GM18508 (cell line): ENCODE measurements around the gene NEK6.

Source experiments
- ATAC-seq: cut with Tn5 transposase; IDR thresholded peaks from one replicate; pipeline ENCODE4 v1.9.1; 2021; ENCODE audit warnings: moderate number of reproducible peaks; ENCODE audit not compliant: insufficient read depth, unreplicated experiment

The NEK6 gene

GRCh38 chr9:124257844-124258606 lies at the start of gene NEK6:
TSS of gene NEK6 (plus strand) at chr9:124257949. CDS start at chr9:124301965, 44,016 bp downstream.
- ATAC-seq: no peak

DNA sequence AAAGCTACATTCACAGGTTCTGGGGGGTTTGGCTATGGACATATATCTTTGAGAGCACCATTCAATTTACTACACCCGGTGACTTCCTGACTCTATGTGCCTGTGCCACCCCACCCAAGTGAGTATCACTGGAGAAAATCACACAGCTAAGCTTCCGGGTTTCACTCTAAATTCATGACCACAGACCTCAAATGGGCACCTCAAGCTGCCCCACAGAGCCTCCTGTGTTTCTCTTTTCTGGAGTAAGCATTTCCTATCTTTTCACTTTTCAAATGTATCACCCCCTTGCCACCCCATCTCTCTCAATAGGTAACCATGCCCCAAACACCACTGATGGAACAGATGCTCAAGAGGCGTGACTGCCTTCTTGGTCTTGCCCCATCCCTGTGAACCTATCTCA lies 49.2 kb upstream of the NEK6 start:
- no peak for ATAC-seq

- no peak for ATAC-seq
These were observed 48.5 kb upstream of the NEK6 start for GRCh38 chr9:124209279-124209678.

GRCh38 chr9:124209774-124210173 lies 48.0 kb upstream of the NEK6 start:
- no peak for ATAC-seq

DNA sequence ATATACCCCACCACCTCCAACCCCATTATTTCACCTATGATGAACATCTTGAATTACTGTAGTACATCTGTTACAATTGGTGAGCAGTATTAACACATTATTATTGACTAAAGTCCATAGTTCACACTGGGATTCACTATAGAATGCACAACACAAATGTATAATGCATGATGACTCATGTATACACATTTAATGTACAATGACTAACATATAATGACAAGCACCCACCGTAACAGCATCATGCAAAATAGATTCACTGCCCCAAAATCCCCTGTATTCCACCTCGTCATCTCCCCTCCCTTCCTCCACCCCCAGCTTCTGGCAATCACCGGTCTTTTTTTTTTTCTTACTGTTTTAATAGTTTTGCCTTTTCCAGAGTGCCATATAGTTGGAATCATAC lies 47.1 kb upstream of the NEK6 start:
- ATAC-seq: peak; percentile 39

DNA sequence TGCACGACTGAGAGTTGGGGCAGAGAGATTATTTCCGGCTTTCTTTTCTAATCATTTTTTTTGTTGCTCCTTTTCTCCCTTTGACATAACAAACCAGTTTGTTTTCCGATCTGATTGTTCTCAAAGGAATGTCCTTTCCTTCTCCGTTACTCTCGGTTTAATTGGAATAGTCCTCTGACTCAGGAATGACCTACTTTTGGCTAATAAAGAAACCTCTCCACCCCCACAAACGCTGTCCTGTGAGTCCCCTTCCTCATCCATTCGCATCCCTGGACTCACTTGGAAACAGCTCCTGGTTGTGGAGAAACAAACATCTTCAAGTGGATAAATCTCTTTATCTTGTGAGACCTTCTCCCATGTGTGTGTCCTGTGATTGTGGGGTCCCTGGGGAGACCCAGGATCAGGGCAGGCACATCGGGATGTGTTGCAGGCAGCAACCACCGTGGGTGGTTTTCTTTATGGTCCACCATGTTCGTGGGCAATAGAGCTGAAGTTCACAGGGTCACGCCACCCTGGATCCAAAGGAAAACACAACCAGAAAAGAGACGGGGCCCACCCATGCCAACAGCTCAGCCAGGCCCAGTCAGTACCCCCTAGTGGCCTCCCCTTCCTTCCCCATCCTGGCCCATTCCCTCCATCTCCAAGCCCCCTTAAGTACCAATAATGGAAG lies 45.2 kb upstream of the NEK6 start:
- ATAC-seq: no peak

- no peak for ATAC-seq
These were observed 44.4 kb upstream of the NEK6 start for GRCh38 chr9:124213396-124213795.

DNA sequence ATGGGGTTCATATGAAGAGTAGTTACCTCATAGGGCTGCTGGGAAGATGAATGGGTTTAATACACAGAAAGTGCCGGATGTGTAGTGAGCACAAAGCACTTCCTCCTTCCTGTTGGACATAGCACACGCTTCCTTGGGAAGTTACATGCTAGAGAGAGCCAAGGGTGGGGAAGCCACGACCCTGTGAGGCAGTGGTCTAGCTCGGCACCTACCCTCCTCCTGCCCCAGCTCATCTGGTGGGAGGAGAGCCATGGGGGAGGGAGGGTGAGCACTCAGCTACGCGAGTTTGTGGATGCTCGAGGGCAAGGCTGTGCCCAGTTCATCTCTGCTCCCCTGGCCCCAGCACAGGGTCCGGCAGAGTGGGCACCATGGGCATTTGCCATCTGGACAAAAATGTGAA lies 43.6 kb upstream of the NEK6 start:
- ATAC-seq: no peak

DNA sequence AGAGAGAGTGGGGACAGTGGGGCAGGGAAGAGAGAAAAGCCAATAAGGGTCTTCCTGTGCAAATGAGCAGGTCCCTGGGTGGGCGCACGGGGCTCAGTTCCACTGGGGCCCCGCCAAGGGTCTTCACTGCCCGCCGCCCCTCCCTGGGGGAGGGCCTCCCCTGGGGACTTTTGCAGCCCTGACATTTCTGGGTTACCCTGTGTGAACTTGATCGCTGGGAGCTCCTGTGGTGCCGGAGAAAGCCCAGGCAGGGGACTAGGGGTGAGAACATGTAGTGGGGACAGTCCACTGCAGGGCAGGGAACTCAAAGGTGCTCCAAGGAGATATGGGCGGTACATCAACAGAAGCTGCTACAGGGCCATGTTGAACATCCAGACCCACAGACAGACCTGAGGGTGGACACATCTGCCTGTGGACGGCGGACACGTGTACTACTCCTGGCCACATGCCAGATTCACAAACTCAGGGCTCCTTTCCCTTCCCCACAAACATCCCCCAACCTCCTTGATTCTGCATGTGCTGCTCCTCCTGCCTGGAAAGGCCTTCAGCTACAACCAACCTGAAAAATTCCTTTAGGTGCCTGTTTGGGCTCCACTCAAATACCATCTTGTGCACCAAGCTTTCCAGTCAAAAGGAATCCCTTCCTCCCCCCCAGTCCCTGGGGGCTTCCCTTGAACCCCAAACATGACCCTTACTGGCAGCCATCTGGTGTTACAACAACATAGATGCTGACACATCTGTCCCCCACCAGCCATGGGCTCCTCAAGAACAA lies 43.0 kb upstream of the NEK6 start:
- no peak for ATAC-seq

DNA sequence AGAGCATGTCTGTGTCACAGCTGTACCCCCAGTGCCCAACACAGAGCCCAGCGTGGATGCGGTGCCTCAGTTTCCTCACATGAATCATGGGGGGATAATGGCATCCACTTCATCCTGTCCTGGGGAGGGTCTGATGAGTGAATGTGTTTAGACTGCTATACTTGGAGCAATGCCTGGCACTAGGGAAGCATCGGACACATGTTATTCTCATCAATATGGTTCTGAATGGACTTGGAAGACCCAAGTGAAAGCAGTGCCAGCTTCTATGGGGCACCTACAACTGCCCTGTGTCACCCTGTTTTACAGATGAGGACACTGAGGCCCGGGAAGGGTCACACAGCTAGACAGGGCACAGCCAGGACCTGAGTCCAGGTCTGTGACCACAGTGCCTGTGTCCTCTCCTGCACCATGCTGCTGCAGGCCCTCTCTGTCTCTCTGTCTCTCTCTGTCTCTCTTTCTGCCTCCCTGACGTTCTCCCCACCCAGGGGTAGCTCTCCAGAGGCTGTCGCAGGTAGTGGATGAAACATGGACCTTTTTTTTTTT lies 42.3 kb upstream of the NEK6 start:
- no peak for ATAC-seq

DNA sequence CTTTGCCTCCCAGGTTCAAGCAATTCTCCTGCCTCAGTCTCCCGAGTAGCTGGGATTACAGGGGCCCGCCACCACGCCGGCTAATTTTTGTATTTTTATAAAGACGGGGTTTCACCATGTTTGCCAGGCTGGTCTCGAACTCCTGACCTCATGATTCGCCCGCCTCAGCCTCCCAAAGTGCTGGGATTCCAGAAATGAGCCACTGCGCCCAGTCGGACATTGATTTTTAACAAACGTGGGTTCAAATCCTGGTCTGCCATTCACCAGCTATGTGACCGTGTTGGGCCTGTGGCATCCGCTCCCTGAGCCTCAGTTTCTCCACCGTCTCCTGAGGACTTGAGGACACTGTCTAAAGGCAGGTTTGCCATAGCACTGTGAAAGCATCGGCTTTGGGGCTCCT lies 41.8 kb upstream of the NEK6 start:
- no peak for ATAC-seq

DNA sequence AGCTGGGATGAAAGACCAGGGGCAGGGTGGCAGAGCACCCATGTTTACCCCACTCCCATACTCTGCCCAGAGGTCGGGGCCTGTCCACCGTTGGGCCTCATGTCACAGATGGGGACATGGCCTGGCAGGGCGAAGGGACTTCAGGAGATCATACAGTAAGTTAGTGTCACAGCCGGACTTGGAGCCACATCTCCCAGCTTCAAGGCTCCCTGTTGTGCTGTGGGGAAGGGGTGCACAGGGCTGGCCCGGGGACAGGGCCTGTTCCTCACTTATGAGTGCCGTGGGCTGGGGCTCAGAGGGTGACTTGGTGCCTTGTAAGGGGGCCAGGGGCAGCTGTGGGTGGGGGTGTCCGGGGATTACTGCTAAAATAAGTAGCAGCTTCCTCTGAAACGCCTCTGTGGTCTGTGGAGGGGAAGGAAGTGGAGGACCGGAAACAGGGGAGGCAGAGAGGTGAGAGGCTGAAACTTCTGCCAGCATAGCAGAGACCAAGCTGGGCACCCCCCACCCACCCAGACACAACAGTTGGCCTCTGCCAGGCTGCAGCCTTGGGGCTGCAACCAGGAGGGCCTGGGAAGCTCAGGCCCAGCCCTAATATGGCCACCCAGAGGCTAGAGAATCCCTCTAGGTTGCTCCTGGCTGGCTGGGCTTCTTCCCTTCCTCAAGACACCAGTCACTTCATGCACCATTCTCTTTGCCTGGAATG lies 41.1 kb upstream of the NEK6 start:
- no peak for ATAC-seq

DNA sequence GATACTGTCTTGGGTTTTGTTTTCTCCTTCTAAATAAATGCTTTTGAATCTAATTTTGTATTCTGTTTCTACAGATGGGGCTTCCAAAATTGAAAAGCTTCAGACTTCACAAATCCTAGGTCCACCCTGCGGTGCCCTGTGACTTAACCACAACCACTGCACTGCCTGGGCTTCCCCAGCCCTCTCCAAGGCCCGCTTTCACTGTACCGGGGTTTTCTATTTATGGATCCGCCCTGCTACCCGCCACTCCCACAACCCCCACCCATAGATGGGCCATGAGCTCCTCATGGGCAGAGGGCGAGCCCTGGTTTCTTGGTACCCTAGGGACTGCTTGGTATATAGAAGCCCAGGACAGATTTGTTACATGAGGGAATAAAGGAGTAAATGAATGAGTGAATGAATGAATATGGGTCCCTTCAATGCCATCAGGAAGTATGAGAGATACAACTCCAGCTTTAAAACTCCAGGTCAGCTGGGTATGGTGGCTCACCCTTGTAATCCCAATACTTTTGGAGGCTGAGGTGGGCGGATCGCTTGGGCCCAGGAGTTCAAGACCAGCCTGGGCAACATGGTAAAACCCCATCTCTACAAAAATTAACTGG lies 39.8 kb upstream of the NEK6 start:
- ATAC-seq: no peak

- ATAC-seq: peak; percentile 39
These were observed 39.2 kb upstream of the NEK6 start for GRCh38 chr9:124218438-124218982.

GRCh38 chr9:124218987-124219461 lies 38.7 kb upstream of the NEK6 start:
- ATAC-seq: no peak

DNA sequence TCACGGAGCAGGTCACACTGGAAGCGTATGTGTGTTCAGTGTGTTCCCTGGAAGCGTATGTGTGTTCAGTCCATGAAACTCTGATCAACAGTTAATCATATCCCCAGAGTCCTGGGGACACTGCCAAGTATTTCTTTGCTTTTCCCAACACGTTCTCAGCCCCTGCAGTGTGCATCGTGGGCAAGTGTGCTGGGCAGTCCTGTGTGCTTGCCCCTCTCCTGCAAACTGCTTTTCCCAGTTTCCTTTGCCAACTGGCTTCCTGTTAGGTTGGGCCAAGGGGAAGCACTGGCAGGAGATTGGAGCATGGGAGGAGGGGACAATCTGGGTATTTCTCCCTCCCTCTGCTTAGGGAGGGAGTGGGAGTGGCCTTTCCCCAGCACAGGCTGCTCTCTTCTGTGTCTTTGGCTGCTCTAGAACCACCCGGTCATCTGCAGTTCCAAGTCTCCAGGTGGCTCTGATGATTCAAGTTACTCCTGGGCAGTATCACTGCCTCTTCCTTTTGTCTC lies 36.8 kb upstream of the NEK6 start:
- no peak for ATAC-seq

DNA sequence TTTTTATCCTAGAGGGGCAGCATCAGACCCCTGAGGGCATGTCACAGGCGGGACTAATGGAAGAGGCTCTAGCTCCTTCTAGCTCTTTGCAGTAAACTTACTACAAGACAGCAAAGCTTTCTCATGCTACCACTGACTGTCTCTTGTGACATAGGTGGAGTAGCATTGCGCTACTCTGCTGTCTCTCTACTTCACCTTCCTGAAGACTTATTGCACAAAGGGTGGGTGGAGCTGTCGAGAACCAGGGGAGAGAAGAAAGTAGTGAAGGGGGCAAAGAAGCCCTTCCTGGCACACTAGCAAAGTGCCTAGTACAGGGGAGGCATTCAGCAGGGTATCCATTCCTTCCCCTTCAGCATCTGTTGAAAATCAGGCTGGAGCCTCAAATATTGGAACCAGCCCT lies 36.1 kb upstream of the NEK6 start:
- no peak for ATAC-seq

DNA sequence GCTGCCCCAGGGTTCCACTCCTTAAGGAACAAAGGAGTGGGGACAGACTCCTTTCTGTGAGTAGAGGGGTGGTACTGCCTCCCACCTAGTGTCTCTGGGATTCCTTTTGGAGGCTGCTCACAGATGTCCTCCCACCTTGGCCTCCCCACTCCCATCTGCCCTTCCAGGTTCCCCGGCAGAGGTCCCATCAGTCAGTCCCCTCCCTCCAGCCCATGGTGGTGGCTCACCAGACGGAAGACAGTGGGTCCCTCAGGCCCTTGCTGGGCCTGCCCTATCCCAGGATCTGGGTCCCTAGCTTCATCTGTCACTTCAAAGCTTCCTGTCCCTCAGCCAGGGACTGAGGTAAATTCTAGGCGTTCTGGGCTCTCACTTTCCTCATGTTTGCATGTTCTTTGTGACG lies 35.6 kb upstream of the NEK6 start:
- ATAC-seq: no peak

- no peak for ATAC-seq
These were observed 34.6 kb upstream of the NEK6 start for GRCh38 chr9:124222918-124223720.
